Gastroesophageal sphincter (tissue), 4 donors: Measurements from ENCODE around the gene UBE2H. TPM values are rescaled to one million over a fixed set of nuclear protein-coding genes. Genes with fewer than 3 reads are reported as not detected.
A peak's percentile ranks its signal among the peaks of the same experiment; 100 is the strongest.

Experiments used
- ATAC-seq: fragments of 150-250 bp; one replicate; pipeline ENCODE4 v1.9.1; 2016; ENCODE audit warnings: mild to moderate bottlenecking, moderate library complexity
- H3K27ac ChIP-seq, 4 donors: fragments of 200-600 bp; sonication (generic) in 3 of 4; 1 replicate in 3 of 4; 2 replicates in 1 of 4; pipeline ENCODE4 v1.5.1; 2016 to 2019
- H3K27me3 ChIP-seq: fragments of 200-600 bp; sonication (generic); one replicate; pipeline ENCODE4 v1.5.1; 2019
- H3K36me3 ChIP-seq, 2 donors: fragments of 200-600 bp; sonication (generic); one replicate each; pipeline ENCODE4 v1.5.1; 2019; ENCODE audit warnings: control low read depth in 1 of 2
- H3K4me1 ChIP-seq, 3 donors: fragments of 200-600 bp; sonication (generic); 1 replicate in 2 of 3; 2 replicates in 1 of 3; pipeline ENCODE4 v1.5.1; 2016 to 2019; ENCODE audit warnings: control low read depth in 2 of 3
- H3K4me3 ChIP-seq, 2 donors: fragments of 200-600 bp; sonication (generic); one replicate each; pipeline ENCODE4 v1.5.1; 2019; ENCODE audit warnings: mild to moderate bottlenecking in 1 of 2, moderate library complexity in 1 of 2
- H3K9me3 ChIP-seq, 3 donors: fragments of 200-600 bp; sonication (generic); one replicate each; pipeline ENCODE4 v1.5.1; 2017 to 2019; ENCODE audit warnings: control low read depth in 2 of 3
- EP300 ChIP-seq: sonication (generic); formaldehyde crosslinking; IDR thresholded peaks from one replicate; pipeline ENCODE4 v1.6.1; 2017; ENCODE audit warnings: antibody characterized with exemption, mild to moderate bottlenecking
- POLR2A ChIP-seq, 2 donors: fragments of 450-650 bp; IDR thresholded peaks; one replicate each; pipeline ENCODE4 v1.6.1; 2017; ENCODE audit warnings: antibody characterized with exemption in 2 of 2, mild to moderate bottlenecking in 2 of 2, moderate library complexity in 1 of 2
- POLR2AphosphoS5 ChIP-seq: sonication (generic); formaldehyde crosslinking; IDR thresholded peaks from one replicate; pipeline ENCODE4 v1.6.1; 2017; ENCODE audit warnings: antibody characterized with exemption
- WGBS, 2 donors: methylation state at CpG; one replicate each; pipeline ENCODE4 v1.1.5; 2018; ENCODE audit warnings: low coverage in 1 of 2; 5-methylcytosine and 5-hydroxymethylcytosine counted together
- total RNA-seq, 4 donors: library from RNA; depleted of rRNA; stranded (reverse); fragments of >200 nt; gene quantifications; one replicate each; pipeline ENCODE4 v1.1.0, GENCODE V29; 2016
- TF ChIP-seq, protein P1 (sequence below), 4 experiments: fragments of 200-600 bp in 2 of 4; fragments of 450-650 bp in 2 of 4; sonication (generic) in 1 of 4; IDR thresholded peaks; one replicate each; pipeline ENCODE4 v1.5.1; 2017 to 2019; ENCODE audit warnings: antibody characterized with exemption in 4 of 4, mild to moderate bottlenecking in 2 of 4, moderate library complexity in 2 of 4

UBE2H gene
- total RNA-seq, 4 donors from 2014 or later, result 80.2 to 96.2 (median 85.0) TPM

DNA sequence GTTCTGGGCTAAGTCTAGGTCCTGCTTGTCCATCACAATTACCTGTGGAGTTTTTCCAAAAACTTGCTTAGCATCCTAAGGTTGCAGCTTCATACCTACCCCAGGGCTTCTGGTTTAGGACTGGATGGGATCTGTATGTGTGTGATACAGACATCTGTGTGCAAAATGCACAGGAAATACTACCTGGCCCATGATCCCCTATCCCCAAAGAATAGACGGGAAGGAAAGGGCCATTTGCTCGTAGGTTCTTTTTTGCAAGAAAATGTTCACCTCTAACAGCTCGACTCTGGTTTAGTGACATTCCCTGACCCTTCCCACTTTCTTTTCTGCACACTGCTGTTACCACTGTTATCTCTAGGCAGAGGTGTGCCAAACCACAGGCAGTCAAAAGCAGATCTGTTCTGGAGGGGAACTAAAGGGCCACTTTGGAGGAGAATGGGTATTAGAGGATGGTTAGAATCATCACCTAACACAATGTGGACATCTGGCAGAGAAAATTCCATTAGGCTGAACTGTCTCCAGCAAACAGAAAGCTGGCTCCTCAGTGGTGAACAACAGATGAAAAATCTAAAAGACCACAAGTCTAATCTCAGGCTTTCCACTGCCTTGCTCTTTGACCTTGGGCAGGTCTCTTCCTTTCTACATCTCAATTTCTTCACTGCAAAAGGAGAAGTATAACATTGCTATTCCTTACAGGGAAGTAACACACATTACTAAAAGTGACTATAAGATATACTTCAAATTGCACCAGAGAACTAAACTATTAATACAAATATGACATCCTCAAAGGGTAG is 107.4 kb downstream of the UBE2H start:
- H3K36me3 ChIP-seq, result no peaks in the 10 kb centered on the region
- ATAC-seq, result no peak
- H3K27me3 ChIP-seq, result no peaks in the 10 kb centered on the region
- no peak overlapping the region for H3K27ac ChIP-seq
- peaks cover 0 to 46% (median 11%) of the 10 kb centered on the region in 3 donors for H3K4me1 ChIP-seq
- no peak for TF ChIP-seq POLR2AphosphoS5
- TF ChIP-seq POLR2A (IDR thresholded peaks at IDR 0.05), result no peak
- TF ChIP-seq, protein P1, sequence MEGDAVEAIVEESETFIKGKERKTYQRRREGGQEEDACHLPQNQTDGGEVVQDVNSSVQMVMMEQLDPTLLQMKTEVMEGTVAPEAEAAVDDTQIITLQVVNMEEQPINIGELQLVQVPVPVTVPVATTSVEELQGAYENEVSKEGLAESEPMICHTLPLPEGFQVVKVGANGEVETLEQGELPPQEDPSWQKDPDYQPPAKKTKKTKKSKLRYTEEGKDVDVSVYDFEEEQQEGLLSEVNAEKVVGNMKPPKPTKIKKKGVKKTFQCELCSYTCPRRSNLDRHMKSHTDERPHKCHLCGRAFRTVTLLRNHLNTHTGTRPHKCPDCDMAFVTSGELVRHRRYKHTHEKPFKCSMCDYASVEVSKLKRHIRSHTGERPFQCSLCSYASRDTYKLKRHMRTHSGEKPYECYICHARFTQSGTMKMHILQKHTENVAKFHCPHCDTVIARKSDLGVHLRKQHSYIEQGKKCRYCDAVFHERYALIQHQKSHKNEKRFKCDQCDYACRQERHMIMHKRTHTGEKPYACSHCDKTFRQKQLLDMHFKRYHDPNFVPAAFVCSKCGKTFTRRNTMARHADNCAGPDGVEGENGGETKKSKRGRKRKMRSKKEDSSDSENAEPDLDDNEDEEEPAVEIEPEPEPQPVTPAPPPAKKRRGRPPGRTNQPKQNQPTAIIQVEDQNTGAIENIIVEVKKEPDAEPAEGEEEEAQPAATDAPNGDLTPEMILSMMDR (IDR thresholded peaks at IDR 0.05), result no peak
- TF ChIP-seq EP300, result no peak
- no peaks in the 10 kb centered on the region for H3K9me3 ChIP-seq
- no peak overlapping the region for H3K4me3 ChIP-seq
- WGBS, 2 donors, result 53 to 68% methylated on average over 3 of the region's 3 CpGs

DNA sequence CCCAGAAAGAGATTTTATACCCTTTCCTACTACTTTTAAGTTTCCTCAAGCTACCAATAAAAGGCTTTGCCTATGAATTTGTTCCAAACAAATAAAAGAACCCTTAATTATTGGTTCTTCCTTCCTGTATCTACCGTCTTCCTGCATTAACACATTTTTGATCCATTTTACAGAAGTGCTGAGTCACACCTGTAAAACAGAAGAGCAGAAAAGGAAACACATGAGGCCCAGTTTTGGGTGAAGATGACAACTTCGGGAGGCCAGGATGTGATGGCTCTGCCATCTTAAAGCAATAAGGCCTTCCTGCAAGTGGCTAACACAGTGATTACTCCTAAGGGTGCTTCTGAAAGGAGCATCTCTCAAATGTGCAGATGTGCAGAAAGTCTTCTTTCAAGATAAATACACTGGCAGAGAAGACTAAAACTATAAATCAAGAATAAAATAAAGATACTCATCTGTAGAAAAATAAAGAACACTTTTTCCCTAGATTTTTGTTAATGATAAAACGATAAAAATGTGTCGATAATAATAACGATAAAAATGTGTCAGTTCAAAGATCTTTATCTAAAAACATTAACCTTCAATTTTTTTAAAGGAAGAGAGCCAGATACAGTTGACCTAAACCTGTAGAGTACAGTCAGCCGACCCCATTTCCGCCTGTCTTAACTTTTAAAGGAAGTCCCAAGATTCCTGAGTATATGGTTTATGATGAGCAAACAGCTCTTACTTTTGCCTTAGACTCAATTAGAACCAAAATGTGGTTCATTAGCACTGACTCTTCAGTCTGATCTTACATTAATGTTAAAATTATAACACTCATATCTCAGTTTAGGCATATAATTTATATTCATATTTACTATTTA is 108.6 kb downstream of the UBE2H start:
- Histone ChIP-seq H3K4me1 (peaks cover 0 to 51% (median 14%) of the 10 kb centered on the region in 3 donors), H3K4me3 (no peak overlapping the region), H3K27me3 (no peaks in the 10 kb centered on the region), H3K9me3 (no peaks in the 10 kb centered on the region), H3K27ac (no peak overlapping the region), H3K36me3 (no peaks in the 10 kb centered on the region)
- WGBS, 2 donors, result 78 to 84% methylated on average over 6 to 7 of the region's 7 CpGs
- ATAC-seq, result no peak
- TF ChIP-seq POLR2A (IDR thresholded peaks at IDR 0.05), result no peak
- TF ChIP-seq, protein P1 (IDR thresholded peaks at IDR 0.05), result no peak
- no peak for TF ChIP-seq EP300
- TF ChIP-seq POLR2AphosphoS5, result no peak

DNA sequence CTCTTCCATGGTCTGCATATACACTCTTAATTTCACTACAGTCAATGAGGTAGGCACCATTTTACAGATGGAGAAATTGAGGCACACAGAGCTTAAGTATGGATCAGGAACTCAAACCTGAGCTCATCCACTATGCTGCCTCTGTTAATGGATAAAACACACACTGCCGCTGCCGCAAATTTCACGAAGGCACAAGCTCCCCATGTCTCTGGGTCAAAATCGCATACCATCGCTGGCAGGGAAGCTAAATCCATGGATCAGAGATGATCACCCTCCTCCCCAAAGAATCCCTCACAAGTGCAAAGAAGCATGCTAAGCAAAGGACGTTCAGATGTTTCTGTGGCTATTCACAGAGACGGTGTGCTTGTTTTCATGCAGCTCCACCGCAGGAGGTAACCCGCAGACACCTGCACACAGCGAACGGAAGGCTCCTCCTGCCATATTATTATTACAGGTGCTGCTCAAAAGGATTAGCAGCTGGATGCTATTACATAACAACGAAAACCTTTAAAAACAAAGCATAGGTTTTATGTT is 109.3 kb downstream of the UBE2H start:
- 67 to 82% methylated on average over 8 of the region's 12 CpGs for WGBS, 2 donors
- Histone ChIP-seq H3K27ac (no peak overlapping the region), H3K4me1 (peaks cover 0 to 51% (median 14%) of the 10 kb centered on the region in 3 donors)

DNA sequence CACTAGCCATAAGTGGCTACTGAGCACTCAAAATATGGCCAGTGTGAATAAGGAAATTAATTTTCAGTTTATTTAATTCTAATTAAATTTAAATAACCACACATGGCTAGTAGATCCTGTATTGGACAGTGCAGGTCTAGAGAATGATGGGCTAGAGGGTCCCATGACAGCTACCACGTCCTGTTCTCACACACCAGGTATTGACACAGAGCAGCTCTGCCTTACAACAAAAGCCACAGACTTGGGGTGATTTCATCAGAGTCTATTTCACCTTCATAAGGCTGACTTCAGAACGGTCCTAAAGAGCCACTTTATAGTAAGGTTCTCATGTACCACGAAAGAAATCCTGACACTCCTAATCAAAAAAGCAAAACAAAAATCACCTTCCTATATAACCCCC is 111.3 kb downstream of the UBE2H start:
- H3K27ac ChIP-seq, result peak overlapping the region in 2 of 4 donors; percentile 26 to 30
- H3K4me1 ChIP-seq, result peaks cover 0 to 49% (median 14%) of the 10 kb centered on the region in 3 donors
- ATAC-seq, result no peak
- peaks cover 0 to 25% of the 10 kb centered on the region in 2 donors for H3K36me3 ChIP-seq
- TF ChIP-seq EP300, result no peak
- TF ChIP-seq POLR2A (IDR thresholded peaks at IDR 0.05), result no peak
- TF ChIP-seq, protein P1 (IDR thresholded peaks at IDR 0.05), result no peak
- TF ChIP-seq POLR2AphosphoS5, result no peak
- H3K9me3 ChIP-seq, result no peaks in the 10 kb centered on the region
- 86 to 89% methylated on average over 2 to 3 of the region's 3 CpGs for WGBS, 2 donors
- no peak overlapping the region for H3K4me3 ChIP-seq
- H3K27me3 ChIP-seq, result no peaks in the 10 kb centered on the region

More for the DNA sequence above, 109.3 kb downstream of the UBE2H start:
- ATAC-seq, result no peak
- TF ChIP-seq POLR2A (IDR thresholded peaks at IDR 0.05), result no peak
- TF ChIP-seq, protein P1 (IDR thresholded peaks at IDR 0.05), result no peak
- no peak for TF ChIP-seq EP300
- no peaks in the 10 kb centered on the region for H3K27me3 ChIP-seq
- H3K9me3 ChIP-seq, result no peaks in the 10 kb centered on the region
- H3K4me3 ChIP-seq, result no peak overlapping the region
- H3K36me3 ChIP-seq, result peaks cover 0 to 6% of the 10 kb centered on the region in 2 donors
